HG03025 (cell line): ENCODE data around the gene LAPTM5.

Source experiments
- ATAC-seq: cut with Tn5 transposase; IDR thresholded peaks from one replicate; pipeline ENCODE4 v1.9.1; 2021; ENCODE audit warnings: mild to moderate bottlenecking, moderate library complexity; ENCODE audit not compliant: unreplicated experiment, low FRiP score

LAPTM5 gene

DNA sequence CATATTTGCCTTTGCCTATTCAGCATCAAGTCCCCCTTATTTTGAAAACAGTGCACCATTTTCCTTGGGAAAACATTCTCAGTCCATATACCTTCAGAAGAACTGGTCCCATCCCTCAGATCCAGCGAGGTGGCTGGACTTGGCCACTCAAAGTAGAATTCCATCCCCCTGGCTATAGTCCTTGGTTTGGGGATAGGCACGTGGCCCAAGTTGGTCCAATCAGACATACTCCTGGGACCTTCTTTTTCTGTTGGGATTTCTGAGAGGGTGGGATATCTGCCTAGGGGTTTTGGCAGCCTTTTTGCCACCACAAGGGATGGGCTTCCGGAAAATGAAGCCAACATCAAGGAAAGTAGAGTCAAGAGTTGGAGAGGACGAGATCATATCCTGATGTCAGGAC is 23.5 kb downstream of the LAPTM5 start:
- ATAC-seq = no peak

DNA sequence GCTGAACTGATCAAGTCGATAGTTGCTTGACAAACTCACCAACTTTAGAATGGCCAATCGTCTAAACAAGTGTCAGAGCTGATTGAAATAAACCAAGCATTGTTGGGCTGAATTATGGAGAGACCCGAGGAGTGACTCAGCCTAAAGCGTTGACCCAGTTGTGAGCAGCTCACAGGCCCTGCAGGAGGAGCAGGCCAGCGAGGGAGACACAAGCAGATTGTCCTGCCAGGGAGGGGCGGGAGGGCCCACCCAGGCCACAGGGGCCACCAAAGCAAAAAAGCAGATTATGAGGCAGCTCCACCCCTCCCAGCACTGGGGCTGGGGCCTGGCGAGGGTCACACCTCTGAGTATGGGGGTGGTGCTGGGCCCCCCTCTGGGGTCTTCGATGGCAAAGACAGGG is 24.1 kb downstream of the LAPTM5 start:
- ATAC-seq = no peak

DNA sequence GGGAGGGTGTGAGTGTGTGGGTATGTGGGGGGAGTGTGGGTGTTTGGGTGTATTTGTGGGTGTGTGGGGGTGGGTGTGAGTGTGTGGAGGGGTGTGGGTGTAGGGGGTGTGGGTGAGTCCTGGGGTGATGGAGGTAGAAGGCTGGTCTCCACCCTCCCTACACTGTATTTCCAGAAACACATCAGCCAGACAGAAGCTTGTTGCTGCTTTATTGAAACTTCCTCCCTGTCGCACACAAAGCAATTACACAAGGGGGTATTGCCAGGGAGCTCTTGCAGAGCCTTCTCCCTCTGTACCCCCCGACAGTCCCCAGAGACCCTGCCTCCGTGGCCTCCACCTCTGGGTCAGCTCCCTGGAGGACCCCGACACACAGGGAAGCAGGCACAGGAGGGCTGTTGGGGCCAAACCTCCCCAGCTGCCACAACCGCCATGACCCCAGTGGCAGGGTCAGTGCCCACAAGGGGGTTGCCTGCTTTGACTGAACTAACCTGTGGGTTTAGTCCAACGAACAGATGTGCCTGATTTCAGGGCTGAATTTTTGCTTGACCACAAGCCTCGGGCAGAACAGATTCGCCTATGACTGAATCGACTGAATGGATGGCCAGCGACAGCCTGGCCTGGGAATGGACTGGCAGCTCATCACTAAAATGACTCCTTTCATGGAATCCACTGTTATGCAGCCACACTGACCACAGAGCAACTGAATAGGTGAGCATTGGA is 25.1 kb downstream of the LAPTM5 start:
- no peak for ATAC-seq

DNA sequence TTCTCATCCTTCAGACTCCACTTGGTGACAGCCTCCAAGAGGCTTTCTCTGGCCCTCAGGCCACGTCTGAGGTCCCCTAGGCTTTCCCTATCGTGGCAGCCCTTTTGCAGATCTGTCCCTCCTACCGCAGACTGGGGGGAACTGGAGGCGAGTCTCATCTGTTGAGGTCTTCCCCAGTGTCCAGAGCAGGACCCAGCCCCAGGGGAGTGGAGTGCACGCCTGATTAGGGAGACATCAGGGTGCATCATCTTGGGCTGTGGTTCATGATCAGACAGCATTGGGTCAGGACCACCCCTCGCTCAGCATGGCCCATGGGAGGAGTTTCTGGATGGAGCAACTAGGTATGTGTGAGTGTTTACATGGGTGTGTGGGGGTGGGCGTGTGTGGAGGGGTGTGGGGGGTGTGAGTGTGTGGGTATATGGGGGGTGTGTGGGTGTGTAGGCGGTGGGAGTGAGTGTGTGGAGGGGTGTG is 25.7 kb downstream of the LAPTM5 start:
- no peak for ATAC-seq

DNA sequence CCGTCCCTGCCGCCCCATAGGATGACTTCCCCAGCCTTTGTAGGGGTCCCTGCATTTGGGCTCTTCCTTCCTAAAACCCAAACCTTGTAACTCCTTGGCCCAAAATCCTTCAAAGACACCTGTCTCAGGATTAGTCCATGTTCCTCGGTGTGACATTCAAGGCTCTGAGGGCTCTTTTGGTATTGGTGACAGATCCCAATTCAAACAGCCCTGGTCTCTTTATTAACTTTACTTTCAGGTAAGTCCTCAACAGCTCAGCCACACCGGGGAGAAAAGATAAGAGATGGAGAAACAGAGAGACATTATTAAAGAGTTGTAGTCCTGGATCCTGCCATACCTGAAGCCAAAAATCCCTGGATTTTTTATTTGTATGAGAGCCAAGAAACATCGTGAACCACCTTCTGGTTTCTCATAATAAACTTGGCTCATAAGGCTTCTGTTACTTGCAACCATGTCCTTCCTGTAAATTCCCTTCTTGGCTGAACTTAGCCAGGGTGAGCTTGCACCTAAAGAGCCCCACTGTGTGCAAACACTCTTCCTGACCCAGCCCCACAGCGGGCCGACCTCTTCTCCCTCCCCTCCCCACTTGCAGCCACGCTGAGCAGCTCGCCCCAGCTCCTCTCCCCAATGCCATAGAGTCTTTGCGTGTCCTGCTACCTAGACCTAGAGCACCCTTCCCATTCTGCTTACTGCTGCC is 26.3 kb downstream of the LAPTM5 start:
- ATAC-seq = no peak

DNA sequence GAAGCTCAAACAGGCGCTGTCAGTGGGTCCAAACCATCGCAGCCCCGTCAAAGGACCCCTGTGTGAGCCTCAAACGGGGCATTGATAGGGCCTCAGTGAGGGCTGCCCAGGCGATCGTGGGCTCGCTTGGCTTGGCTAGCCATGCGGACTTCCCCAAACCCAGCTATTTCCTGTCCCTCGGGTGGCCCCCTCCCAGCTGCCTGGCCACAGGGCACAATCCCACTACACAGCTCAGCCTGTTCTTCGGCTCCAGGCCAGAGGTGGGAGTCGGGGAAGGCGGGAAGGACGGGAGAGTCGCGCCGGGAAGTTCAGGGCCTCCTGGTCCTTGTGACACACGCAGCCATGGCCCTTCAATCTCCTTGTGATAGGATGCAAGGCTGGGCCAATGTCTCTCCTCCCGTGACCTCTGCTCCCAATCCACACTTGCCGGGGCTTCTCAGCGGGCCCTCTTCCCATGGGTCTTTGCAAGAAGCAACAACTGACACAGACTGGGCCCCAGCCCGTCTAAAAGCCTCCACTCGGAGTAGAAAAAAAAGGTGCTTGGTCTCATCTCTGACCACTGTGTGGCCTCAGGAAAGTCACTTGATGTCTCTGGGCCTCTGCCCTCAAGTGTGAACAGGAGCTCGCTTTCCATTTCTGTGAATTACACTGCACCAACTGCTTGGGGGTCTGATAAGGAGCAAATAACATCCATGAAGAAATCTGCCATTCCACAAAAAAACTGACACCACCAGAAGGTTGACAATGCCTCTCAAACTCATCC is 27.0 kb downstream of the LAPTM5 start:
- no peak for ATAC-seq

DNA sequence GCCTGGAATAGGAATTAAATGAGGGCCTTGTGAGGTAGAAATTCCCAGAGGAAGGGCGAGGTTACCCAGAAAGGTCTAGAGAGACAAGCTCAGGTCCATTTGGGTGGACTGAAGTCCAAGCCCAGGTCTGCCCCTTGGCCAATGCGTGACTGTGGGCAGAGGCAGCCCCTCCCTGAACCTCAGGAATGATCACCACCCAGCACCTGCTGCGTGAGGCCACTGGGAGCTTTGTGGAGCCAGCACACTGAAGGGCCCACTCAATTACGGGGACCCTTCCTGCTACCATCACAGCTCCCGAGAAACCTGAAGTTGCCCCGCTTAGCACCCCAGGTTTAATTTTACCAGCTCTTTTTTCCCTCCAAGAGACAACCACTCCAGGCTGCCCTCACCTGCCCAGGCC is 27.7 kb downstream of the LAPTM5 start:
- ATAC-seq = no peak

DNA sequence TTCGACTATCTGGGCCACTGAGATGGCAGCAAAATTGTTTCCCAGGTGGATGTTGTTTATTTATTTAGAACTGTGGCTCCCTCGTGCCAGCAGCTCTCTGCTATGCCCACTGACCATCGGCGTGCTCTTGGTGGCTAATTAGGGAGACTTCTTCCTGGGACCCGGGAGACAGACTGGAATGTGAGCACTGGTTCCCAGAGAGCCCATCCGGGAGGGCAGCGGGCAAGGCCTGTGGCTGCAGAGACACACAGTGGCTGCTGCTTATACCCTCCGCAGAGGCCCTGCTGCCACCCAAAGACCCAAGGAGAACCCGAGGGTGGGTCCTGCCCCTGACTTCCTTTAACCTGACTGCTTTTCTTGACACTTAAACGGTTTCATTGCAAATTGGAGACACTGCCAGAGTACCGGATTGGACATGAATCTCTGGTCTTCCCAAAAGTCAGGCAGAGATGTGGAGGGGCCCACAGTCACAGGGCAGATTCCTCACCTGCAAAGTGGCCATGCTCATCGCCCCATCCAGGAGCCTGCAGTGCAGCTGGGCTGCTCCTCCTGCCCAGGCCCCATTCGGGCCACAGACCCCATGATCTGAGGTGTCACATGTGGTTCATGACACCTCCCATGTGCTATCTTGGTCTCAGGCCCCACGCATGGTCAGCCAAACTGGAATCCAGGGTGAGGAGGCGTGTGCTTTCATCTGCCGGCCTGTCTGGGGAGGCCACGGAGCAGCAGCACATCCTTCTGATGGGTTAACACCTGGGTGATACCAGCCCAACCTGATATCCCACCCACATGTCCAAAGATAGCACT is 28.5 kb downstream of the LAPTM5 start:
- no peak for ATAC-seq

DNA sequence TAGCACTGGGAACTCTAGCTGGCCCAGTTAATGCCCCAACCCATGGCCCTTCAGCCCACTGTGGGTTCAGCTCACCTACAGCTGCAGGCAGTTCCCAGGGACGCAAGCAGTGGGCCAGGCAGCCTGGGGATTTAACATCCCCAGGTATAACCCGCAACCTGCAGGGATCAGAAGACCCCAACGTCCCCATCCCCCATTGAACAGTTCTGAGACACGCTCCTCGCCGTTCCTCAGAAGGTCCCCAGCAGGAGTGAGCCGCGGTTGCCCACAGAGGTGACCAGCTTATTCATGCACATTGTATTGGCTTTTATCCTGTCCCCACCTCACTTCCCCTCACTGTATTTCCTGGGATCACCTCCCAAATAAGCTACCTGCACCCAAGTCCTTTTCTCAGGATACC is 29.2 kb downstream of the LAPTM5 start:
- no peak for ATAC-seq

DNA sequence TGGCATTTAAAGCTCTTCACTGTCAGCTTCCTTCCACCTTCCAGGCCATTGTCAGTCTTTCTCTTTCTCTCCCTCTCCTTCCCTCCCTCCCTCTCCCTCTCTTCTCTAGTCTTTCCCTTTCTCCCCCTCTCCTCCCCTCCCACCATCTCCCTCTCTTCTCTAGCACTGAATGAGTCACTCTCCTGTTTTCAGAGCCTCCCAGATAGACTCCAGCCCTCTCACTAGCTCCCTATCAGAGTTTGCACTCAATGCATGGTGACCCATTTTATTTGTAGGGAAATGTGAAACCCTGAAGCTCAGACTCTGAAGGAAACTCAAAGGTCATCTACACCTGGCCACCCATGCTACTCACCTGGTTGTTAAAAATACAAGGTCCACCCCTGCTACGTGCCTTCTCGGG is 29.8 kb downstream of the LAPTM5 start:
- ATAC-seq = no peak

DNA sequence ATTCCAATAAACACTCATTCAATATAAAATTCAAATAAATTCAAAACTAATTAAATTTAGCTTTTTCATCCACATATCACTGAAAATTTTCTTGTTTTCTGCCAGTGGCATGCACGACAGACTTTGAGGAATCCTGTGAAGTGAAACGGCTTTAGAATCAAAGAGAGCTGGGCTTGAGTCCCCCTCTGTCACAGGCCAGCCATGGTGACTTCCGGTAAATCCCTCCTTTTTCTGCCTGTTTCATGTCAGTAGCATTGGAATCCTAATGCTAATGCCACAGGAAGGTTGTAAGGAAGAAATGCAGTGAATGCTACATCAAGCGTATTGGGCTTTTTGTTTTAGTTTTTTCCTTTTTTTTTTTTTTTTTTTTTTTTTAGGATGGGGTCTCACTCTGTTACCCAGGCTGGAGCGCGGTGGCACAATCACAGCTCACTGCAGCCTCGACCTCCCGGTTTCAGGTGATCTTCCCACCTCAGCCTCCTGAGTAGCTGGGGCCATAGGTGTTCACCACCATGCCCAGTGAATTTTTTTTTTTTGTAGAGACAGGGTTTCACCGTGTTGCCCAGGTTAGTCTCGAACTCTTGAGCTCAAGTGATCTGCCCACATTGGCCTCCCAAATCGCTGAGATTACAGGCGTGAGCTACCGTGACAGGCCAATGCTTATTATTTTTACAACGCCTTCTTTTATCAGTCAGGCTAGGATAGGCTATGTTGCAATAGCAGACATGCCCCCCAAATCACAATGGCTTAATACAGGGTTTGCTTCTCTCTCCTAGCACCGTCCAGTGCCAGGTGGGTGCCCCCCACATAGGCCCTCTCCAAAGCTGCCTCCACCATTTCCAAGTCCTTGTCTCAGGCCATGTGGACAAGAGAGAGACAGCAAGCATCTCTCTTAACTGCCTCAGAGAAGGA is 30.5 kb downstream of the LAPTM5 start:
- no peak for ATAC-seq

DNA sequence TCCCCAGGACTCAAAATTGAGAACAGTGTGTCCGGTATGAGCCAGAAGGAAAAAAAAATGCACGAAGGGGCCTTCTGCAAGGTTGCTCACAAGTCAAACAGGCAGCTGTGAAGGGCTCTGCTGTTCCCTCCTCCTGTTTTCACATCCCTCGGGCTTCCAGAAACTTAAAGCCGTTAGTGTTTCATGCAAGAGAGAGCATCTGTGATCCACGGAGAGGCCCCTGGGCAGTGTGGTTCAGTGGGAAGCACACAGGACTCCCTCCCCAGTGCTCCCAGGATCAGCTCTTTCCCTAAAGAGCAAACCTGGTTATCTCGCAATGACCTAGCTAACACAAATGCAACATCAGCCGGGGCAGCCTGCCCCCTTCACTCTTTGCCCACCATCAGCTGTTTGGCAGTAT is 31.3 kb downstream of the LAPTM5 start:
- no peak for ATAC-seq

DNA sequence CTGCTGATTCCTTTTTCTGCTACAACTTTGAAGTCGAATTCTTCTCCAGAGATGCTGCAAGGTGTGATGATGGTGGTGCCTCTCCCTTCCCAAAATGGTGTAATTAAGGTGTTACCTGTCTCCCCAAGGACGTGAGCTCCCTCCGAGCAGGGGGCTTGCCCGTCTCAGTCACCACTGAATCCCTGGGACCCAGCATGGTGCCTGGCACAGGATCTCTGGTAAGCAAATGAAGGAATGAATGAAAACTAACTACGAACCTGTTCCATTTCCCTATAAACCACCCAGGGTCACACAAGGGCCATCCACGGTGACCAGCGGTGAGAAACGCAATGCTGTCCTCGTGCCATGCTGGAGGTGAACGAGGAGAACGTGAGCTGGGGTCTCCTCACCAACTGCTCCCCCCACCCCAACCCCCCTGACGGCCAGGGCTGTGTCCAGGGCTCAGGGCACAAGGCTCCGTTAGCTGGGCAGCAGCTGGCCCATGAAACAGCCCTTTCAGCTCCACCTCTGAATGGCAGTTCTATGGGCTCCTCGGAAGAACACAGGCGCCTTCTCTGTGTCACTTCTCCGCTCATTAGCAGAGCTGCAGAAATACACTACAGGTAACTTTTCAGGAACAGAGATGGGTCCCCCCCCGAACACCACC is 32.0 kb downstream of the LAPTM5 start:
- no peak for ATAC-seq

DNA sequence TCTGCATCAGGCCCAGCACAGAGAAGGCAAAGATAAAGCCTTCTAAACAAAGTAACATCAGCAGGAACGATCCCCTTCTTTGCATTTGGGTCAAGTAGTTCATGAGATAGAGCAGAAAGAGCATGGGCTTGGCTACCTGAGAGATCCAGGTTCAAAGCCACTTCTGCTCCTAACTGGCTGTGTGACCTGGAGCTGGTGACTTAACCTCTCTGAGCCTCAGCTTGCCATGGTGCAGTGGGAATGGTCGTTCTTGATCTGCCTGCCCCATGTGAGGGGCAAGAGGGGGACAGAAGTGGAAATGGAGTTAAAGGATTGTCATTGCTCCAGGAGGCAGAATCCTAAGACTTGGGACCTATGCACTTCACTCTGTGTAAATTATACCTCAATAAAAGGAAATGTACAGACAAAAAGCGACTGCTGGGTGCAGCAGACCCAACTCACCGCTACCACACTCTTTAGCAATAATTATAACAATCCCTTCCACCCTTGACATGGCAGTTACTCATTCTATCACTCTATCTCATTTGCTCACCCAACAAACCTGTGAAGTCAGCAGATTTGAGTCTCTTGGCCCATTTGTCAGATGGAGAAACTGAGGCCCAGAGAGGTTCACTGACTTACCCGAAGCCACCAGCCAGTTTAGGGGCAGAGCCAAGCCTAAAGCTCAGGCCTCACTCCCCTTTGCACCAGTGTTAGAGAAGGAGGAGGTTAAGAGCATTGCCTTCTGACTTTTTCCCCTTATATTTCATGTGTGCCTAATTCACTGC is 32.7 kb downstream of the LAPTM5 start:
- ATAC-seq = no peak

DNA sequence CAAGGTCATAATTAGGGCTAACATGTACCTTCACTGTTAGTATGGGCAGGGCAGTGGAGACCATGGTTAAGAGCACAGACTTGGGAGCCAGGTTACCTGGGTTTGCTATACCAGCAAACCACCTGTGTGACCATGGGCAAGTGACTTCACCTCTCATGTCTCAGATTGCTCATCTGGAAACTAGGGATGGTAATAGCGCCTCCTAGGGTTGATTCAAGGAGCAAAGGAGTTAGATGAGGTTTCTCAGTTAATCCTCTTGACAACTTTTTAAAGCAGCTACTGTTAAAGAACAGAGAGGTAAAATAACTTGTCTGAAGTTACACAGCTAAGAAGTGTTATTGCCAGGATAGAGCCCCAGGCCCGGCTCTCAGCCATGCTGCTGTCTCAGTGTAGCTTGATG is 33.4 kb downstream of the LAPTM5 start:
- no peak for ATAC-seq

DNA sequence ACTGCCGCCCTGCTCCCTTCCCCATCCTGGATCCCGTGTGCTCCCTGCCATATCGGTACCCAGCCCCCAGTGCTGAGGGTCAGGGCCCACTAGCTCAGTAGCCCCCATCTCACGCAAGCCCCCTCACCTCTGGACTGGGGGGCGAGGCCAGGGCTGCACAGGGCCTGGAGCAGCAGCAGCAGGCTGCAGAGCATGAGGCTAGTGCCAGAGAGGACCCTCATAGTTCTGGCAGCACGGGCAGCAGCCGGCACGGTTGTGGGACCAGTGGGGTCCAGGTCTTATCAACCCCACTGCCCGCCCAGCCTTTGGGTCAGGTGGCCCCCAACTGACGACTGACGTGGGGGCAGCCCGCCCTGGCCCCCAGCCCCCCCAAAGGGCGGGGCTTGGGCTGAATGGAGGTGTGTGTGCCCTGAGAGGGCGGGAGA is 34.2 kb downstream of the LAPTM5 start, which contains the start of gene MATN1:
MATN1 (minus strand) TSS at position 255 of the 425 bp plus-strand sequence; CDS start at position 221, 34 bp downstream.
- no peak for ATAC-seq

DNA sequence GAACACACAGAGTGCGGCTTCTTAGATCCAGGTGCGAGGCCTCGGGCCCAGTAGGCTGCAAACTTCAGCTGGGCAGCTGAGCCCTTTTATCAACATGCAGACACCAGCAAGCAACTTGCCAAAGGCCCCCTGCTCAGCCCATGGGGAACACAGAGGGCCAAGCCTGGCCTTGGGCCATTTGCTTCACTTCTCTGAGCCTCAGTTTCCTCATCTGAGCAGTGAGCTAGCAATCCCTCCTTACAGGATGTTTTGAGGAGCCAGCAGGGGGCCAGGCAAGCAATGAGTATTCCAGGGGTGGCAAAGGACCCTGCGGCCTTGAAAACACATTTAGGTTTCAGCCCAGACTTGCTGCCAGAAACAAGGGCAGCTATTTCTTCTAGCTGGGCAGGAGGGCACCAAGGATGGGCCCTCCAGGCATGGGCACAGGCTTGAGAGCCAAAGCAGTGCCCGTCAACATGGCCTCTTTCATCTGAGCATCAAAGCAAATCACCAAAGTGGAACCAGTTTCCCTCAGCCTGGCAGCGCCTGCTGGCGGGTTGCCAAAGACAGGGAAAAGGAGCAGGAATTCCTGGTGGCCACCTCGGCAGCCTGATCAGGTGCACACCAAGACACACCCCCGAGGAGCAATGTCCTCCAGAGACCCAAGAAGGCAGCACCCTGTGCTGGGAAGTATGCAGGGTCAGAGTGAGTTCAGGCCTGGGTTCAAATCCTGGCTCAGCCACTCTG is 35.6 kb downstream of the LAPTM5 start:
- no peak for ATAC-seq
